AML-193 (cell line): ENCODE data around the gene ENC1.
A peak's percentile ranks its signal among the peaks of the same experiment; 100 is the strongest.

Experiments
- DNase-seq, 2 experiments: peaks; one replicate each; lab custom pipeline; 2025; lab: John Stamatoyannopoulos, UW

Gene ENC1

GRCh38 chr5:74657165-74657564 is 16.6 kb upstream of the ENC1 start:
- no peak for DNase-seq

DNA sequence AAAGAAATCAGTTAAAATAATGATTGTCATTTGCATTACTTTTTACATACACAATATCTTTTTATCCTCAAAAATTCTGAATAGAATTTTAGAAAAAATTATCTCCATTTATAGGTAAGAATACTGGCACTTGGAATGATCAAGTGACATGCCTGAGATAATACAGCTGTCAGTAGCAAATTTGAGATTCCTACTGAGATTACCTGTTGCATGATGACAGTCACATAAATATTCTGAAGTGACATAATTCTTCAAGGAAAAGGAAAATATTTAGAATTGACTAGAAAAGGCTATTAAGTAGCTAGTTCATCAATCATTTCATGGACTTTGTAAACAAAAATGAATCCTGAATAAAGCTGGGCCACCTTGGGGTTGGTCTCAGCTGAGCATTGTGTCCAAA is 15.2 kb upstream of the ENC1 start:
- no peak for DNase-seq

GRCh38 chr5:74655206-74655605 is 14.7 kb upstream of the ENC1 start:
- DNase-seq, result no peak

DNA sequence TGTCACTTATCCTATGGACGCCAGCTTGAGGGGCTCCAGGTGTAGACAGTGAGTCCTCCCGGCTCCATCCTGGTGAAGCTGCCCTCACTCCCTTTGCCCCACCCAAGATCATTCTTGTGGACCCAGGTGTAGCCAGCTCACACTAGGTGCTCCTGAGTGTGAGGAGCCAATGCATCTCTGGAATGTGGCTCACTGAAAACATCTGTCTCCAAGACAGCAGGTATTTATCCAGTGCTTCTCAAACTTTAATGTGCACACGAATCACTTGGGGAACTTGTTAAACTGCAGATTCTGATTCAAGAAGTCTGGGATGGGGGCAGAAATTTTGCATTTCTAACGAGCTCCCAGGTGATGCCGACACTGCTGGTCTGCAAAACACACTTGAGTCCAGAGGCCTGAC is 13.5 kb upstream of the ENC1 start:
- DNase-seq, result no peak

- no peak for DNase-seq
Observed at GRCh38 chr5:74652576-74652975, 12.0 kb upstream of the ENC1 start.

DNA sequence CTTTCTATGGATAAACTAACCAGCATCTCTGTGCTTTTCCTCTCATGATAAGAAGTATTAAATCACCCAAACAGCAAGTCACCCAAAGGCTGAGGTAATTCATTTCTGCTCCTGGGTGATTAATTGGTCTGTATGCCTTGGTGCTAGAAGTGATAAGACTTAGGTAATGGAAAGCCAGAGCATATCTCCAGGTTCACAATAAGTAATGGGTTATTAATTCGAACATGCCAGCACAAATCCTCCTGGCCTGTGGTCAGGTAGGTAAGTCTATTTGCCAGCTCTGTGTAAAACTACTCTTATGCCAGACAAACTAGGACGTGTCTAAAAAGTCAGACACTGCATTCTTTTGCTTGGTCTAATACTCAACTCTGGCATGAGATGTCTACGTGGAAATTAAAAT is 11.2 kb upstream of the ENC1 start:
- no peak for DNase-seq

GRCh38 chr5:74649421-74649973 is 9.0 kb upstream of the ENC1 start:
- no peak for DNase-seq

- DNase-seq, result peak; percentile 43 to 64
Observed at GRCh38 chr5:74648835-74649293, 8.3 kb upstream of the ENC1 start.

DNA sequence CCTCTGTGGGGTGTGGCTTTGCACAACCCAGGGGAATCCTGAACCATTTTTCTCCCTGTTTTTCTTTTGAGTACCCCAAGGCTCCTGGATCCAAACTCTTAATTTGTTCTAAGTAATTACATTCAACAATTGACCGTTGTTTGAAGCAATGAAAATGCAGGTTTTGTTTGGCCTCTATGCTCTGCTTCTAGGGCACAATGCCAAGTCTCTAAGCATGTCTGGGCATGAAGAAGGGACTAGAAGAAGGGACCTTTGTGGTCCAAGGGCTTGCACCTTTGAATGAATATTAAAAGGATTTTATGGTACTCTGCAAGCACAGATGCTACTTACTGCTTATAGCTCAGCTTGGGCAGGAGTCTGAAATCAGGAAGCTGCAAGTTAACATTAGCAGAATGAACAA is 6.6 kb upstream of the ENC1 start:
- no peak for DNase-seq

GRCh38 chr5:74643111-74643562 is 2.6 kb upstream of the ENC1 start:
- peak; percentile 66 to 81 for DNase-seq

DNA sequence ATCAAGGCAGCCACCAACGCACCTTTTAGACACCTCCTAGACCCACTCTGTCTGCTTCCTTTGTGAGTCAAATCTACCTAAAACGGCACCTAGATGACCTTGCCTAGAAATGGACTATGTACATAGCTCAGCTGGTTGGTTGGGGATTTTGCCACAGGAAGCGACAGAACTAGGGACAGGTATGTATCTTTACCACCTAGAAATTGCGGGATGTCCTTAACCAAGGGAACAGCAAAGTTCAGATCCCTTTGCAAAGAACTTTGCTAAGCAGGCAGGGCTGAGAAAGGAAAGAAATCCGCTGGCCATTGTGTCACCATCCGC is 2.0 kb upstream of the ENC1 start:
- no peak for DNase-seq

DNA sequence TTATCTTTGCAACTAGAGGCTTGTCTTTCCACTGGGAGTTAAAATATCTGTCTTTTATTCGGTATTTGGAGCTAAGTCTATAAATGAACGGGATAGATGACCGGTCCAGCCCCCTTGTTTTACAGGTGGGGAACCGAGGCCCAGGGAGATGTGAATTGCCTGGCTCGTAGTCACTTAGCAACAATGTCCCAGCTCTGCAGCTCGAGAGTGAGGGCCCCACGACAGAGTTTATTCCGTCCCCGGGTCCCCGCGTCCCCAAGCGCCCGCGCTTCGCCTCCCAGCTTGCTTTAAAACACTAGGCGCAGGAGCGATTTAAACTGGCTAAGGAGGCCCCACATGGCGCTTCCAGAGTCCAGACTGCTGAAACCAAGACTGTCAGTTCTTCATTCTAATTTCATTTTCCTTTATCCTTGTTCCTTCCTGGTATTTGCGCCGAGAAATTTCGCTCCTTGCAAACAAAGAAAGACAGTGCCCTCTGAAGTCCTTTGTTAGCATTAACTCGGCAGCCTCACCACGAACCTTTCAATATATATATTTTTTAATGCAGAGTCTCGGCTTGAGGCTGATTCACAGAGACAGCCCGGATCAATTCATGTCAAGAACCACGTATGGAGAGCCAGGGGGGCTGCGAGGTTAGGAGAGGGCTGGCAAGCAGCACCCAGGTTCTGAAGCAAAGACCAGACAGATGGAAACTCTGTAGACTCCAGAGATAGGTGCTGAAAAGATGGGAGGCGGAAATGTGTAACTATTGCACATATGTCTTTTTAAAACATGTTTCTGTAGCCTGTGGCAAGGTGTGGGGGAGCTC is 1.4 kb upstream of the ENC1 start:
- DNase-seq, result peak; percentile 75 to 76

- peak; percentile 85 to 91 for DNase-seq
Observed at GRCh38 chr5:74640954-74641734, 616 bp upstream of the ENC1 start.

DNA sequence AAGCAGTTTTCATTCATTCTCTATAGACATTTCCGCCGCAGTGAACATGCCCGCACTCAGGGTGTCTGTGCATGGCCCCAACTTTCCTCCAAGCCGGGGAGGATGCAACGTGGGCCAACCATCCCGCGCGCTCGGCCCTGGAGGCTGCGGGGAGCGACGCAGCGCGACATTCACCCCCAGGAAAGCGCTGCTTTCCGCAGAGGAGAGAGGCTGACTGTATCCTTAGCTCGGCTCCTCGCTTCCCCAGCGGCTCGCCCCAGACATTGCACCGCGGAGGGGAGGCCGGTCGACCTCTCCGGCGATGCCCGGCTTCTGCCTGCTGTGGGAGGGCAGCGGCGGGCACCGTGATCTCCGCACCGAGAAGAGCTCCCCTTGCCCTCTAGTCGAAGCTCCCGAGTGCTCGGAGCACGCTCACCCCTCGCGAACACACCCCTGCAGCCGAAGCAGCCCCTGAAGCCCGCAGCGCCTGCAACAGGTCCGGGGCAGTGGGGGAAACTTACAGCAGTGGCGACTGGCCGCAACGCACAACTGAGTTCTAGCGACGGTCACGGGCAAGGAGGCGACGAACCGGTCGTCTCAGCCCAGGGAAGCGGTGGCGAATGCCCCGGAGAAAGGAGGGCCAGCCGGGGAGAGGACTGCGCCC is 600 bp downstream of the ENC1 start:
- peak in 1 of 2 experiments; percentile 46 for DNase-seq

- no peak for DNase-seq
Observed at GRCh38 chr5:74638970-74639806, 1.3 kb downstream of the ENC1 start.

- DNase-seq, result no peak
Observed at GRCh38 chr5:74638544-74638969, 2.0 kb downstream of the ENC1 start.

- no peak for DNase-seq
Observed at GRCh38 chr5:74636552-74636951, 4.0 kb downstream of the ENC1 start.

DNA sequence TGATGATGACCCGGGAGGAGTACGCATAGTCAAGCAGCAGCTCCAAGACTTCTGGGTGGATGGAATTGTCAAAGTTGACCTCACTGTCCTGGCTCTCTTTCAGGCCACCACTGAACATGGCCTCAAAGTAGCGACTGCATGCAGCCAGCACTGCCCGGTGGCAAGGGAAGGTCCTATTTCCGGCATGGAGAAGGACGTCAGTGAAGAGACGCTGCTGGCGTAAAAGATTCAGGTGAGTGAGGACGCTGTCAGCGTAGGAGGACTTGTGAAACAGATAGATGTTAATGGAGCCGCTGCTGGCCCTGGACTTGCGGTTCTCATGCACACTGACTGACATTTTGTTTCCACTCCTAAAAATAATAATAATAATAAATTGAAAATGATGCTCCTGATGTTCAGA is 4.4 kb downstream of the ENC1 start:
- DNase-seq, result no peak

GRCh38 chr5:74634611-74635286 is 5.8 kb downstream of the ENC1 start:
- DNase-seq, result no peak

- no peak for DNase-seq
Observed at GRCh38 chr5:74633695-74634094, 6.8 kb downstream of the ENC1 start.

GRCh38 chr5:74632947-74633356 is 7.6 kb downstream of the ENC1 start:
- DNase-seq, result no peak
